Liver (tissue), 9 donors: ENCODE measurements around the gene TMEM123. TPM values are rescaled to one million over a fixed set of nuclear protein-coding genes. Genes with fewer than 3 reads are reported as not detected.

Source experiments
- DNase-seq: peaks from one replicate; pipeline ENCODE4 v3.0.0-alpha.2; 2017; ENCODE audit warnings: low spot score
- H3K27ac ChIP-seq, 2 donors: one replicate each; pipeline ENCODE4 v1.7.0; 2013; ENCODE audit warnings: inconsistent platforms in 2 of 2, low read length in 2 of 2, control low read depth in 1 of 2, low read depth in 1 of 2, mild to moderate bottlenecking in 1 of 2
- H3K27me3 ChIP-seq, 4 donors: one replicate each; pipeline versions ENCODE4 v1.6.1 to v1.7.0; 2013; ENCODE audit warnings: low read length in 3 of 4, inconsistent platforms in 1 of 4, mild to moderate bottlenecking in 1 of 4, moderate library complexity in 1 of 4; ENCODE audit not compliant: control insufficient read depth in 4 of 4, insufficient read depth in 4 of 4
- H3K36me3 ChIP-seq, 4 donors: one replicate each; pipeline versions ENCODE4 v1.6.1 to v1.7.0; 2013; ENCODE audit warnings: low read length in 3 of 4, mild to moderate bottlenecking in 3 of 4, low read depth in 1 of 4, moderate library complexity in 1 of 4; ENCODE audit not compliant: control insufficient read depth in 4 of 4, insufficient read depth in 3 of 4
- H3K4me1 ChIP-seq, 4 donors: one replicate each; pipeline versions ENCODE4 v1.6.1 to v1.7.0; 2013; ENCODE audit warnings: low read length in 3 of 4, mild to moderate bottlenecking in 3 of 4, moderate library complexity in 1 of 4; ENCODE audit not compliant: control insufficient read depth in 4 of 4, insufficient read depth in 4 of 4
- H3K4me3 ChIP-seq, 3 donors: one replicate each; pipeline versions ENCODE4 v1.6.1 to v1.7.0; 2013; ENCODE audit warnings: low read length in 3 of 3, control low read depth in 1 of 3, low read depth in 1 of 3, mild to moderate bottlenecking in 1 of 3
- H3K9ac ChIP-seq, 2 donors: one replicate each; pipeline ENCODE4 v1.7.0; 2013; ENCODE audit warnings: low read length in 2 of 2, mild to moderate bottlenecking in 2 of 2, moderate library complexity in 2 of 2, control low read depth in 1 of 2, low read depth in 1 of 2
- H3K9me3 ChIP-seq, 4 donors: one replicate each; pipeline versions ENCODE4 v1.6.1 to v1.7.0; 2013; ENCODE audit warnings: low read length in 3 of 4; ENCODE audit not compliant: control insufficient read depth in 4 of 4
- CTCF ChIP-seq: fragments of 150-350 bp; IDR thresholded peaks from 2 replicates; pipeline ENCODE4 v1.5.1; 2017; ENCODE audit warnings: improper control_type of control experiment, low read depth, low read length; ENCODE audit not compliant: missing input control
- EGR1 ChIP-seq, 2 donors: IDR thresholded peaks; 2 replicates each; pipeline ENCODE4 v1.6.1; 2016 to 2018; ENCODE audit warnings: antibody characterized with exemption in 2 of 2, low read depth in 2 of 2
- FOXA1 ChIP-seq: IDR thresholded peaks from 2 replicates; pipeline ENCODE4 v1.6.1; 2016; ENCODE audit warnings: antibody characterized with exemption
- FOXA2 ChIP-seq: IDR thresholded peaks from 2 replicates; pipeline ENCODE4 v1.6.1; 2016; ENCODE audit warnings: antibody characterized with exemption
- HNF4A ChIP-seq, 2 donors: conservative IDR thresholded peaks; 2 replicates each; pipeline ENCODE4 v1.6.1; 2016; ENCODE audit warnings: antibody characterized with exemption in 2 of 2, mild to moderate bottlenecking in 2 of 2
- HNF4G ChIP-seq: IDR thresholded peaks from 2 replicates; pipeline ENCODE4 v1.6.1; 2016; ENCODE audit warnings: antibody characterized with exemption
- JUND ChIP-seq, 2 donors: IDR thresholded peaks; 2 replicates each; pipeline ENCODE4 v1.6.1; 2016; ENCODE audit warnings: antibody characterized with exemption in 2 of 2
- NR2F2 ChIP-seq: IDR thresholded peaks from 2 replicates; pipeline ENCODE4 v1.6.1; 2016; ENCODE audit warnings: antibody characterized with exemption
- REST ChIP-seq: IDR thresholded peaks from 2 replicates; pipeline ENCODE4 v1.6.1; 2016; ENCODE audit warnings: antibody characterized with exemption, mild to moderate bottlenecking
- RXRA ChIP-seq, 2 donors: IDR thresholded peaks; 2 replicates each; pipeline ENCODE4 v1.6.1; 2017 to 2018; ENCODE audit warnings: antibody characterized with exemption in 2 of 2, mild to moderate bottlenecking in 1 of 2
- SP1 ChIP-seq: IDR thresholded peaks from 2 replicates; pipeline ENCODE4 v1.6.1; 2018; ENCODE audit warnings: antibody characterized with exemption, mild to moderate bottlenecking
- TAF1 ChIP-seq: conservative IDR thresholded peaks from 2 replicates; pipeline ENCODE4 v1.6.1; 2016; ENCODE audit warnings: antibody characterized with exemption, mild to moderate bottlenecking
- YY1 ChIP-seq: IDR thresholded peaks from 2 replicates; pipeline ENCODE4 v1.6.1; 2016; ENCODE audit warnings: antibody characterized with exemption, mild to moderate bottlenecking
- WGBS: extraction: QIAGEN DNeasy Blood & Tissue Kit; methylation state at CpG from one replicate; pipeline ENCODE4 v1.1.7; 2013; 5-methylcytosine and 5-hydroxymethylcytosine counted together
- polyA plus RNA-seq, 2 donors: library from polyadenylated mRNA; stranded (reverse) in 1 of 2; unstranded in 1 of 2; fragments of 200-250 nt in 1 of 2; fragments of >200 nt in 1 of 2; fragmentation: Nextera tagmentation in 1 of 2; extraction: Ambion mirVana in 1 of 2; gene quantifications; one replicate each; pipeline versions ENCODE4 v1.2.1 to v1.2.3, GENCODE V29; 2013 to 2015
- total RNA-seq, 2 donors: library from RNA; depleted of rRNA; stranded (reverse); fragments of >200 nt; gene quantifications; one replicate each; pipeline ENCODE4 v1.2.3, GENCODE V29; 2014
- TF ChIP-seq, protein P1 (sequence below): IDR thresholded peaks from 2 replicates; pipeline ENCODE4 v1.6.1; 2016; ENCODE audit warnings: antibody characterized with exemption
- donor health status: healthy.
- donor health status: healthy.
- donor health status: healthy.
- donor health status: healthy.
- donor health status: healthy.

Gene TMEM123
- total and polyA plus RNA-seq, 4 donors = 101 to 140 (median 107) TPM

GRCh38 chr11:102449651-102450570 is 2.7 kb downstream of the TMEM123 start:
- WGBS = 62% methylated on average over 7 of the region's 7 CpGs
- peak overlapping the region in 2 of 3 donors; percentile 79 to 89 for H3K4me3 ChIP-seq
- H3K27ac ChIP-seq = peak overlapping the region; percentile 49 to 99
- peak overlapping the region in 1 of 2 donors; percentile 97 for H3K9ac ChIP-seq
- no peaks in the 10 kb centered on the region for H3K9me3 ChIP-seq
- H3K4me1 ChIP-seq = peaks cover 2 to 52% (median 40%) of the 10 kb centered on the region in 4 donors
- peaks cover 0 to 23% (median 18%) of the 10 kb centered on the region in 4 donors for H3K36me3 ChIP-seq
- no peak for DNase-seq
- TF ChIP-seq NR2F2 = no peak
- TF ChIP-seq FOXA1 = no peak
- TF ChIP-seq HNF4G = no peak
- no peak for TF ChIP-seq JUND (IDR thresholded peaks at IDR 0.05)
- TF ChIP-seq EGR1 (IDR thresholded peaks at IDR 0.05; ENCODE audit: low read depth in 2 of 2) = no peak
- TF ChIP-seq SP1 = no peak
- TF ChIP-seq, protein P1, sequence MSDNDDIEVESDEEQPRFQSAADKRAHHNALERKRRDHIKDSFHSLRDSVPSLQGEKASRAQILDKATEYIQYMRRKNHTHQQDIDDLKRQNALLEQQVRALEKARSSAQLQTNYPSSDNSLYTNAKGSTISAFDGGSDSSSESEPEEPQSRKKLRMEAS = no peak
- TF ChIP-seq REST = no peak
- TF ChIP-seq YY1 = no peak
- no peak for TF ChIP-seq FOXA2
- TF ChIP-seq CTCF = no peak
- no peak for TF ChIP-seq TAF1
- H3K27me3 ChIP-seq = no peaks in the 10 kb centered on the region

DNA sequence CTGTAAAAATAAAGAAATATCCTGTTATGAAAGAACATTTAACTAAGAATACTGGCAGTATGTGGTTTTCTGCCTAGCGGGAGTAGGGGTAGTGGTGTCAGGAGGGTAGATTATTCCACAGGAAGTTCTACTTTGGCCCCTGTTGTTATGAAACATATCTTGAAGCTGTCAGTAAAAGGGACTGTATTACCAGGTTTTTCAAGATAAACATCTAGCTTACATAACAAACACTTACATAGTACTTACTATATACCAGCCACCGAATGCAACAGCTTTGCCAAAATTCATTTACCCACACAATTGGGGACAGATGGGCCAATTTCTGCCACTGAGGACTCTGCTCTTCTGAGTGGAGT is 3.7 kb downstream of the TMEM123 start:
- WGBS = 23% methylated on average over 2 of the region's 2 CpGs
- H3K27me3 ChIP-seq = no peaks in the 10 kb centered on the region

More for the DNA sequence above, 3.7 kb downstream of the TMEM123 start:
- peak overlapping the region; percentile 49 to 62 for H3K27ac ChIP-seq
- H3K36me3 ChIP-seq = peaks cover 0 to 23% (median 19%) of the 10 kb centered on the region in 4 donors
- TF ChIP-seq HNF4G = no peak
- peak in 1 of 2 donors; percentile 11 for TF ChIP-seq HNF4A (conservative IDR thresholded peaks at IDR 0.05)
- TF ChIP-seq NR2F2 = no peak
- no peak for TF ChIP-seq EGR1 (IDR thresholded peaks at IDR 0.05; ENCODE audit: low read depth in 2 of 2)
- peak; percentile 20 to 24 for TF ChIP-seq RXRA (IDR thresholded peaks at IDR 0.05)
- TF ChIP-seq, protein P1 = no peak
- H3K9ac ChIP-seq = peak overlapping the region in 1 of 2 donors; percentile 65
- H3K4me3 ChIP-seq = no peak overlapping the region
- no peak for DNase-seq
- no peaks in the 10 kb centered on the region for H3K9me3 ChIP-seq
- H3K4me1 ChIP-seq = peaks cover 2 to 46% (median 35%) of the 10 kb centered on the region in 4 donors
